Measurements from ENCODE around the gene CARD11.

- TF ChIP-seq, protein P1, sequence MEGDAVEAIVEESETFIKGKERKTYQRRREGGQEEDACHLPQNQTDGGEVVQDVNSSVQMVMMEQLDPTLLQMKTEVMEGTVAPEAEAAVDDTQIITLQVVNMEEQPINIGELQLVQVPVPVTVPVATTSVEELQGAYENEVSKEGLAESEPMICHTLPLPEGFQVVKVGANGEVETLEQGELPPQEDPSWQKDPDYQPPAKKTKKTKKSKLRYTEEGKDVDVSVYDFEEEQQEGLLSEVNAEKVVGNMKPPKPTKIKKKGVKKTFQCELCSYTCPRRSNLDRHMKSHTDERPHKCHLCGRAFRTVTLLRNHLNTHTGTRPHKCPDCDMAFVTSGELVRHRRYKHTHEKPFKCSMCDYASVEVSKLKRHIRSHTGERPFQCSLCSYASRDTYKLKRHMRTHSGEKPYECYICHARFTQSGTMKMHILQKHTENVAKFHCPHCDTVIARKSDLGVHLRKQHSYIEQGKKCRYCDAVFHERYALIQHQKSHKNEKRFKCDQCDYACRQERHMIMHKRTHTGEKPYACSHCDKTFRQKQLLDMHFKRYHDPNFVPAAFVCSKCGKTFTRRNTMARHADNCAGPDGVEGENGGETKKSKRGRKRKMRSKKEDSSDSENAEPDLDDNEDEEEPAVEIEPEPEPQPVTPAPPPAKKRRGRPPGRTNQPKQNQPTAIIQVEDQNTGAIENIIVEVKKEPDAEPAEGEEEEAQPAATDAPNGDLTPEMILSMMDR (conservative IDR thresholded peaks at IDR 0.05; ENCODE audit: low read length) = no peak
- no peak for TF ChIP-seq EZH2phosphoT487 (IDR thresholded peaks at IDR 0.05; ENCODE audit: borderline replicate concordance)
Observed at GRCh38 chr7:2936301-2936700, 107.4 kb downstream of the CARD11 start.
